Measurements from ENCODE around the gene RRM1. TPM values are rescaled to one million over a fixed set of nuclear protein-coding genes. Genes with fewer than 3 reads are reported as not detected.
"Not testable (repeated sequence)": the region's sequence is repeated elsewhere in the genome, so short reads cannot be mapped to it uniquely, and the experiment has no call there.

The RRM1 gene
- total and polyA plus RNA-seq, 9 of the 15 experiments (the other 6 are each of a cell fraction or from before 2014, with no cell fraction given), result 113 to 270 (median 163) TPM

GRCh38 chr11:4156571-4156970 is 62.0 kb downstream of the RRM1 start:
- Histone ChIP-seq H3K9me3 (replicated peaks; ENCODE audit: control insufficient read depth, insufficient read depth, low read depth, low read length) (no peaks in the 10 kb centered on the region), H3K4me3 (no peak overlapping the region), H2AFZ (ENCODE audit: low read depth, low read length) (no peak overlapping the region), H3K9ac (ENCODE audit: insufficient read depth in 1 of 2, low read depth in 2 of 2, low read length in 2 of 2) (no peak overlapping the region), H4K20me1 (replicated peaks; ENCODE audit: control insufficient read depth, insufficient read depth, low read length) (no peaks in the 10 kb centered on the region), H3K27ac (ENCODE audit: extremely low read depth, low read depth, low read length) (no peak overlapping the region), H3K36me3 (ENCODE audit: control insufficient read depth, insufficient read depth, low read length) (no peaks in the 10 kb centered on the region), H3K9me1 (ENCODE audit: control insufficient read depth, insufficient read depth, low read length) (no peaks in the 10 kb centered on the region), H3K79me2 (ENCODE audit: control insufficient read depth, insufficient read depth, low read length) (no peaks in the 10 kb centered on the region), H3K4me1 (replicated peaks in 1 of 2; ENCODE audit: control insufficient read depth in 2 of 2, insufficient read depth in 2 of 2, low read length in 2 of 2) (peaks cover 0 to 14% of the 10 kb centered on the region in 2 experiments; a peak in 3 of 5 replicates), H3K27me3 (ENCODE audit: control insufficient read depth in 2 of 2, insufficient read depth in 2 of 2, low read length in 2 of 2) (no peaks in the 10 kb centered on the region; a peak in 2 of 5 replicates), H3K4me2 (ENCODE audit: insufficient read depth, low read length) (no peak overlapping the region)
- ATAC-seq, result no peak
- DNase-seq (ENCODE audit: extremely low read depth in 1 of 4, low spot score in 3 of 4), result no peak
- intact Hi-C loops (cut with micrococcal nuclease) (no loop called here), in situ Hi-C loops (cut with MboI) (no loop called here)
- no peak for TF ChIP-seq HMGN3 (IDR thresholded peaks at IDR 0.05; ENCODE audit: borderline replicate concordance, extremely low read depth, insufficient read length, low read depth, low read length)
- TF ChIP-seq BMI1 (IDR thresholded peaks at IDR 0.05; ENCODE audit: low read length), result no peak
- no peak for TF ChIP-seq ID3 (CRISPR knock-in tag; IDR thresholded peaks at IDR 0.05)
- no peak for TF ChIP-seq ID3 (tag; IDR thresholded peaks at IDR 0.05)
- no peak for TF ChIP-seq ZNF583 (CRISPR knock-in tag; IDR thresholded peaks at IDR 0.05)
- no peak for TF ChIP-seq SREBF2 (CRISPR knock-in tag; IDR thresholded peaks at IDR 0.05)
- TF ChIP-seq KLF6 (CRISPR knock-in tag; IDR thresholded peaks at IDR 0.05; ENCODE audit: borderline replicate concordance), result no peak
- TF ChIP-seq PREB (CRISPR knock-in tag; IDR thresholded peaks at IDR 0.05), result no peak
- TF ChIP-seq LCOR (CRISPR knock-in tag; IDR thresholded peaks at IDR 0.05), result no peak
- no peak for TF ChIP-seq ZNF398 (CRISPR knock-in tag; IDR thresholded peaks at IDR 0.05)
- no peak for TF ChIP-seq RBM34 (IDR thresholded peaks at IDR 0.05; ENCODE audit: borderline replicate concordance, insufficient read depth, low read length)
- TF ChIP-seq TRIM28 (IDR thresholded peaks at IDR 0.05), result no peak
- no peak for TF ChIP-seq GTF2F1 (IDR thresholded peaks at IDR 0.05; ENCODE audit: low read depth, low read length)
- ChIA-PET POLR2A (interaction anchor here (0.7 kb wide), 1 partner anchor 8 kb away, joined by 3 read pairs; no protein-coding TSS in a partner anchor), CTCF (ENCODE audit: low intra/inter-chr PET ratio) (no interaction called here)
- no TSS peak for BruUV-seq (replicated peaks)
- FAIRE-seq, result no peak

- ATAC-seq; H3K79me2 ChIP-seq (ENCODE audit: control insufficient read depth, insufficient read depth, low read length); H3K4me2 ChIP-seq (ENCODE audit: insufficient read depth, low read length); H4K20me1 ChIP-seq (replicated peaks; ENCODE audit: control insufficient read depth, insufficient read depth, low read length); H3K9me3 ChIP-seq (replicated peaks; ENCODE audit: control insufficient read depth, insufficient read depth, low read depth, low read length); H3K9me1 ChIP-seq (ENCODE audit: control insufficient read depth, insufficient read depth, low read length); H3K4me3 ChIP-seq; H3K27me3 ChIP-seq (ENCODE audit: control insufficient read depth in 2 of 2, insufficient read depth in 2 of 2, low read length in 2 of 2); BruUV-seq (replicated peaks); POLR2A ChIA-PET; CTCF ChIA-PET (ENCODE audit: low intra/inter-chr PET ratio); H3K9ac ChIP-seq (ENCODE audit: insufficient read depth in 1 of 2, low read depth in 2 of 2, low read length in 2 of 2); H2AFZ ChIP-seq (ENCODE audit: low read depth, low read length); FAIRE-seq; in situ Hi-C loops (cut with MboI); DNase-seq (ENCODE audit: extremely low read depth in 1 of 4, low spot score in 3 of 4); intact Hi-C loops (cut with micrococcal nuclease); H3K36me3 ChIP-seq (ENCODE audit: control insufficient read depth, insufficient read depth, low read length); H3K27ac ChIP-seq (ENCODE audit: extremely low read depth, low read depth, low read length): not testable (repeated sequence)
- WGBS (ENCODE audit: insufficient coverage, low coverage, missing lambda C conversion rate), result 43% methylated on average over 1 of the region's 1 CpG
- H3K4me1 ChIP-seq (replicated peaks in 1 of 2; ENCODE audit: control insufficient read depth in 2 of 2, insufficient read depth in 2 of 2, low read length in 2 of 2), result peaks cover 0 to 16% of the 10 kb centered on the region in 2 experiments; a peak in 2 of 5 replicates
Measured at GRCh38 chr11:4158818-4159217, 64.2 kb downstream of the RRM1 start.
